ENCODE data around the gene GCHFR. TPM values are rescaled to one million over a fixed set of nuclear protein-coding genes. Genes with fewer than 3 reads are reported as not detected.
A peak's percentile ranks its signal among the peaks of the same experiment; 100 is the strongest.

Gene GCHFR
- total RNA-seq (2022), result 7.2 and 8.2 TPM in 2 replicates
- percentile 28 among the genes with signal in this experiment for Bru-seq, nascent RNA
- BruChase-seq, experiment 1, labeled RNA remaining after a 6-hour chase, result percentile 30 among the genes with signal in this experiment
- BruChase-seq, experiment 2, labeled RNA remaining after a 2-hour chase, result percentile 23 among the genes with signal in this experiment
- long read RNA-seq, transcript GCHFR-201 (3 exons, 777 nt), result major isoform, 19 of 22 reads
- long read RNA-seq, partial matches to known transcripts, result 0 of 22 reads
- long read RNA-seq, other reads (novel, unspliced or antisense), result 2 of 22 reads

DNA sequence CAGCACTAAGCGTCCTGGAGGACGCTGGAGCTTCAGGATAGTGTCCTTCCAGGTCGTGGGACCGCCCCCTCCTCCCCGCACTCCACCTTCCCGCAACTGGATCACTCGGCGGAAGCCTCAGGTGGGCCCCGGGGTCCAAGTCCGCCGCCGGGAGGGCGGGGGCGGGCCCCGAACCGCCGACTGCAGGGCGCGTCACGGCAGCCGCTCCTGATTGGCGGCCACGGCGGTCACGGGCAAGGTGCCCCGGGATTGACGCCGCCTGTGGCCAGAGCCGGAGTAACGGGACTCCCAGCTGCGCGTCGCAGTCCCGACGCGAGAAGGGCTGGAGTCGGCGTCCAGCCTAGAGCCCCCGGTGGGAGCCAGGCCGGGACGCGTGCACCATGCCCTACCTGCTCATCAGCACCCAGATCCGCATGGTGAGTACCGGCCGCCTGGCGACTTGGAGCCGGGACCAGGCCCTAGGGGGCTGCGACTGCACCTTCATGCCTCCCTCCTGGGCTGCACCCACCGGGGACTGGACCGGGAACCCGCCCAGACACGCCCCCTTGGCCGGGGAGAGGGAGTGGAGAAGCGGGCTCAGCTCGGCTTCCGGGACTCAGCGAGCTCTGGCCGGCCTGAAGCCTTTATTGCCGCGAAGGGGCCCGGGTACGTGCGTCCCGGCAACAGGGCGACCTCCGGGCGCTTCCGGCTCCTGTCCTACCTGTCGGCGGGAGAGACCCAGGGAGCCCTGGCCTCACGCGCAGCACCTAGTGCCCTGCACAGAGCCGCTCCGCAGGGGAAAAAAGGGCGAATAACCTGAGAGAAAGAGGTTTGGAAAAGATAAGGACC, at the start of gene GCHFR:
GCHFR (plus strand) TSS at position 268 of the 828 bp plus-strand sequence; CDS start at position 381, 113 bp downstream.
- ChIA-PET CTCF (interaction anchor here (0.6 to 0.9 kb wide), 7 partner anchors 20 to 176 kb away, joined by 3 to 4 read pairs (median 3); partner anchors contain the start of gene DNAJC17), POLR2A (interaction anchor here (0.6 to 4.2 kb wide), 12 partner anchors 11 to 960 kb away, joined by 3 to 28 read pairs (median 4); partner anchors contain the start of genes DNAJC17, RAD51, SPINT1 and VPS18)
- no TSS peak for BruUV-seq (replicated peaks)
- TF ChIP-seq, protein P1, sequence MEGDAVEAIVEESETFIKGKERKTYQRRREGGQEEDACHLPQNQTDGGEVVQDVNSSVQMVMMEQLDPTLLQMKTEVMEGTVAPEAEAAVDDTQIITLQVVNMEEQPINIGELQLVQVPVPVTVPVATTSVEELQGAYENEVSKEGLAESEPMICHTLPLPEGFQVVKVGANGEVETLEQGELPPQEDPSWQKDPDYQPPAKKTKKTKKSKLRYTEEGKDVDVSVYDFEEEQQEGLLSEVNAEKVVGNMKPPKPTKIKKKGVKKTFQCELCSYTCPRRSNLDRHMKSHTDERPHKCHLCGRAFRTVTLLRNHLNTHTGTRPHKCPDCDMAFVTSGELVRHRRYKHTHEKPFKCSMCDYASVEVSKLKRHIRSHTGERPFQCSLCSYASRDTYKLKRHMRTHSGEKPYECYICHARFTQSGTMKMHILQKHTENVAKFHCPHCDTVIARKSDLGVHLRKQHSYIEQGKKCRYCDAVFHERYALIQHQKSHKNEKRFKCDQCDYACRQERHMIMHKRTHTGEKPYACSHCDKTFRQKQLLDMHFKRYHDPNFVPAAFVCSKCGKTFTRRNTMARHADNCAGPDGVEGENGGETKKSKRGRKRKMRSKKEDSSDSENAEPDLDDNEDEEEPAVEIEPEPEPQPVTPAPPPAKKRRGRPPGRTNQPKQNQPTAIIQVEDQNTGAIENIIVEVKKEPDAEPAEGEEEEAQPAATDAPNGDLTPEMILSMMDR (IDR thresholded peaks at IDR 0.05; ENCODE audit: unreplicated experiment), result no peak
- DNase-seq (ENCODE audit: unreplicated experiment), result peak; percentile 78
- H3K27me3 Mint-ChIP-seq (ENCODE audit: insufficient read depth, unreplicated experiment), result no peaks in the 10 kb centered on the region
- intact Hi-C loops (cut with micrococcal nuclease), result loop anchor here (10.0 kb wide), 1 partner anchor 169 kb away; the partner anchor contains the start of gene KNL1
- H3K36me3 Mint-ChIP-seq (ENCODE audit: insufficient read depth, unreplicated experiment), result peaks cover 37% of the 10 kb centered on the region
- peaks cover 24% of the 10 kb centered on the region for H3K4me1 Mint-ChIP-seq (ENCODE audit: insufficient read depth, unreplicated experiment)
- no peaks in the 10 kb centered on the region for H3K9me3 Mint-ChIP-seq (ENCODE audit: unreplicated experiment)
- H3K27ac Mint-ChIP-seq (ENCODE audit: low read depth, unreplicated experiment), result peak within 1 kb of the TSS; percentile 88
- peak within 1 kb of the TSS; percentile 68 for H3K4me3 Mint-ChIP-seq (ENCODE audit: unreplicated experiment)

DNA sequence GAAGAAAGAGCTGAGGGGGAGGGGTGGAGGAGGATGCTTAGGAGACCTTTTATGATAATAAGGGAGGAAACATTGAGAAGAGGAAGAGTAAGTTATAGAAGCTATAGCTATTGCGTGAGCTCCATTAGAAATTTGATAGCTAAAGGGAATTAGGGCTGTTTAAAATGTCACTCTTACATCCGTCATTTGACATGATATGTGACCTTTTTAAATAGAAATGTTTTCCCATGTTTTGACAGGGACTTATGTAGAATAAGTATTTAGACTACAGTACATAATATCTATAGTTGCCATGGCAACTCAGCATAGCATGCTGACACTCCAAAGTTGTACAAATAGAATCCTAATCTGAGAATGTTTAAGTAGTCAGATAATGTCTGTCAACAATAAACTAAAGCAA, 49.7 kb upstream of the GCHFR start:
- ChIA-PET CTCF (interaction anchor here (0.6 to 1.3 kb wide), 3 partner anchors 69 to 228 kb away, joined by 3 read pairs; no protein-coding TSS in a partner anchor), POLR2A (no interaction called here)
- intact Hi-C loops (cut with micrococcal nuclease), result no loop called here
- Mint-ChIP-seq H3K27me3 (ENCODE audit: insufficient read depth, unreplicated experiment) (no peaks in the 10 kb centered on the region), H3K27ac (ENCODE audit: low read depth, unreplicated experiment) (no peak overlapping the region), H3K36me3 (ENCODE audit: insufficient read depth, unreplicated experiment) (peaks cover 33% of the 10 kb centered on the region), H3K4me3 (ENCODE audit: unreplicated experiment) (no peak overlapping the region), H3K4me1 (ENCODE audit: insufficient read depth, unreplicated experiment) (no peaks in the 10 kb centered on the region), H3K9me3 (ENCODE audit: unreplicated experiment) (no peaks in the 10 kb centered on the region)
- TF ChIP-seq, protein P1 (IDR thresholded peaks at IDR 0.05; ENCODE audit: unreplicated experiment), result no peak
- DNase-seq (ENCODE audit: unreplicated experiment), result no peak
- BruUV-seq (replicated peaks), result no TSS peak

DNA sequence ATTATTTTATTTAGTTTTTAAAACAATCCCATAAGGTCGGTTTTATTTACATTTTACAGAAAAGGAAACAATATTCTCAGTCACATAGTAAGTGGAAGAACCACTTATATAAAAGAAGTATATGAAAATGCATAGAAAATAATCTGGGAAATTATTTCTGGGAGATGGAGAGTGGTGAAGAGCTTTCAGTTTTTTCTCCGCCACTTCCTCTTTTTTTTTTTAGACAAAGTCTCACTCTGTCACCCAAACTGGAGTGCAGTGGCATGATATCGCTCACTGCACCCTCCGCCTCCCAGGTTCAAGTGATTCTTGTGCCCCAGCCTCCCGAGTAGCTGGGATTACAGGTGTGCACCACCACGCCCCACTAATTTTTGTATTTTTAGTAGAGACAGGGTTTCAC, 47.7 kb upstream of the GCHFR start:
- intact Hi-C loops (cut with micrococcal nuclease), result no loop called here
- TF ChIP-seq, protein P1 (IDR thresholded peaks at IDR 0.05; ENCODE audit: unreplicated experiment), result no peak
- no peaks in the 10 kb centered on the region for H3K4me1 Mint-ChIP-seq (ENCODE audit: insufficient read depth, unreplicated experiment)
- BruUV-seq (replicated peaks), result no TSS peak
- H3K36me3 Mint-ChIP-seq (ENCODE audit: insufficient read depth, unreplicated experiment), result peaks cover 16% of the 10 kb centered on the region
- no peak overlapping the region for H3K27ac Mint-ChIP-seq (ENCODE audit: low read depth, unreplicated experiment)
- no peaks in the 10 kb centered on the region for H3K9me3 Mint-ChIP-seq (ENCODE audit: unreplicated experiment)
- ChIA-PET CTCF (interaction anchor here (0.7 to 0.9 kb wide), 2 partner anchors 14 to 131 kb away, joined by 3 read pairs; no protein-coding TSS in a partner anchor), POLR2A (interaction anchor here (1.3 to 1.7 kb wide), 2 partner anchors 10 to 21 kb away, joined by 3 to 4 read pairs; partner anchors contain the start of gene RAD51)
- DNase-seq (ENCODE audit: unreplicated experiment), result no peak
- H3K27me3 Mint-ChIP-seq (ENCODE audit: insufficient read depth, unreplicated experiment), result no peaks in the 10 kb centered on the region
- H3K4me3 Mint-ChIP-seq (ENCODE audit: unreplicated experiment), result no peak overlapping the region

DNA sequence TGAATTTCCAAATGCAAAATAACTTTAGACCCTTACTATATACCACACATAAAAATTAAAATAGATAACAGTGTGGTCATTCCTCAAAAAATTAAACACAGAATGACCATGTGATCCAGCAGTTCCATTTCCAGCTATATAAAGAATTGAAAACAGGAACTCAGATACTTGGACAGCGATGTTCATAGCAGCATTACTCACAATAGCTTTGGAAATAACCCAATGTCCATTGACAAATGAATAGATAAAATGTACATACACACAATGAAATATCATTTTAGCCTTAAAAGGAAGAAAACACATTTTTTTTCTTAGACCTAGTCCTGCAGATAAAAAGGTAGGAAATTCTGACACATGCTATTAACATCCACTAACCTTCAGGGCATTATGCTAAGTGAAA, 42.2 kb upstream of the GCHFR start:
- Mint-ChIP-seq H3K36me3 (ENCODE audit: insufficient read depth, unreplicated experiment) (peaks cover 7% of the 10 kb centered on the region), H3K4me1 (ENCODE audit: insufficient read depth, unreplicated experiment) (no peaks in the 10 kb centered on the region), H3K27ac (ENCODE audit: low read depth, unreplicated experiment) (no peak overlapping the region), H3K4me3 (ENCODE audit: unreplicated experiment) (no peak overlapping the region), H3K9me3 (ENCODE audit: unreplicated experiment) (no peaks in the 10 kb centered on the region), H3K27me3 (ENCODE audit: insufficient read depth, unreplicated experiment) (no peaks in the 10 kb centered on the region)
- intact Hi-C loops (cut with micrococcal nuclease), result no loop called here
- POLR2A ChIA-PET, result no interaction called here
- TF ChIP-seq, protein P1 (IDR thresholded peaks at IDR 0.05; ENCODE audit: unreplicated experiment), result no peak
- CTCF ChIA-PET, result interaction anchor here (1.2 kb wide), 1 partner anchor 10 kb away, joined by 4 read pairs; no protein-coding TSS in a partner anchor
- no peak for DNase-seq (ENCODE audit: unreplicated experiment)
- BruUV-seq (replicated peaks), result no TSS peak

Measured in MCF 10A (cell line).